Stimulated activated CD8-positive, alpha-beta memory T cell treated with anti-CD3 and anti-CD28 coated beads, Interleukin-4, amount 100 ng/mL, for 4 hours (primary cell): ENCODE results near the gene CCP110.

ENCODE experiments used
- DNase-seq, 2 donors: peaks; one replicate each; pipeline ENCODE4 v3.0.0-alpha.2; 2020; ENCODE audit warnings: low read depth in 2 of 2, low spot score in 1 of 2

Gene CCP110

GRCh38 chr16:19599968-19600716 lies 76.4 kb downstream of the CCP110 start:
- no peak for DNase-seq

- no peak for DNase-seq
These were observed 77.6 kb downstream of the CCP110 start for GRCh38 chr16:19601083-19601976.
